HG03521 (cell line): ENCODE data around the gene AFF2.
A peak's percentile ranks its signal among the peaks of the same experiment; 100 is the strongest.

Experiments used
- ATAC-seq: cut with Tn5 transposase; IDR thresholded peaks from one replicate; pipeline ENCODE4 v1.9.1; 2021; ENCODE audit warnings: mild to moderate bottlenecking, moderate library complexity; ENCODE audit not compliant: unreplicated experiment

The AFF2 gene

DNA sequence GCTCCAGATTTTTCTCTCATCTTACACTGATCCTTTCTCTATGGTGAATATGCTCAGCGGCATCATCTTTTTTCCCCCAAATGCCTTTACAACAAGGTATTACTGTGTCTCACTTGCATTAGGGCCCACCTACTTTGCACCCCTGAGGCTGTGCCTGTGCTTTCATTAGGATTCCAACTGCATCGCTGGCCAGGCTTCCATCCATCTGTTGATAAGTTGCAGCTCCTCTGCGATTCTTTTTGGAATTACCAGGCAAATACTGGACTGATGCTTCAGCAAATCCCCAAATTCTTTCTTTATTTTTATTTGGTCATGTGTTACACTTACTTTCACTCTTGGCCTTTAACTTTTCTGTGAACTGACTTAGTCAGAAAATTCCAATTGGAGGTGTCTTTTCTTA, 77.3 kb downstream of the AFF2 start:
- no peak for ATAC-seq

DNA sequence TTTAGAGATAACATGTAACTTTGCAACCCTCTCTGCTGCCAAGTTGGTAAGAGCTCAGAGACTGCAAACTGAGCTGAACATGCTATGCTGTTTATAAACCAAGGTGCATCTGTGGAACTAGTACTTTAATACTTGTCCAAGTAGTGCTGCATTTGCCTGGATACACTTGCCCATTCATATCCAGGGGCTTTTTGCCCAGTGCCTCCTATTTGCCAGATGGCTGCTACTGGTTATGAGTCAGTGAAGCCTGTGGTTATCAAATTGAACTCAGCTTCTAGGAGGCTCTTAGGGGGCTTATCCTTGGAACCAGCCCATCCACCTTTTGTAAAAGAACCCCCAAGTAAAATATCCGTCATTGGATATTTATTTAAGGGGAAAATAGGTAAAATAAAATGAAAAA, 79.6 kb downstream of the AFF2 start:
- ATAC-seq = no peak

DNA sequence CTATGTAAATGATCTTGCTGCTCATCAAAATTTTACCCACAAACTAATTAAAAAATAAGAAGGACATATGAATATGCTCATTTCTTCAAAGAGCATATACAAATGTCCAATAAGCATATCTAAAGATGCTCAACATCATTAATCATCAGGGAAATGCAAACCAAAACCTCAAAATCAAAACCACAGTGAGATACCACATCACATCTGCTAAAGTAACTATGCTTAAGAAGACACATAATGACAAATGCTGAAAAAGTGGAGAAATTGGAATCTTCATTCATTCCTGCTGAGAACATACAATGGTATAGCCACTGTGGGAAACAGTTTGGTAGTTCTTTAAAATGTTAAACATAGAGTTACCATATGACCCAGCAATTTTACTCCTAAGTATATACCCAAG, 81.9 kb downstream of the AFF2 start:
- no peak for ATAC-seq

DNA sequence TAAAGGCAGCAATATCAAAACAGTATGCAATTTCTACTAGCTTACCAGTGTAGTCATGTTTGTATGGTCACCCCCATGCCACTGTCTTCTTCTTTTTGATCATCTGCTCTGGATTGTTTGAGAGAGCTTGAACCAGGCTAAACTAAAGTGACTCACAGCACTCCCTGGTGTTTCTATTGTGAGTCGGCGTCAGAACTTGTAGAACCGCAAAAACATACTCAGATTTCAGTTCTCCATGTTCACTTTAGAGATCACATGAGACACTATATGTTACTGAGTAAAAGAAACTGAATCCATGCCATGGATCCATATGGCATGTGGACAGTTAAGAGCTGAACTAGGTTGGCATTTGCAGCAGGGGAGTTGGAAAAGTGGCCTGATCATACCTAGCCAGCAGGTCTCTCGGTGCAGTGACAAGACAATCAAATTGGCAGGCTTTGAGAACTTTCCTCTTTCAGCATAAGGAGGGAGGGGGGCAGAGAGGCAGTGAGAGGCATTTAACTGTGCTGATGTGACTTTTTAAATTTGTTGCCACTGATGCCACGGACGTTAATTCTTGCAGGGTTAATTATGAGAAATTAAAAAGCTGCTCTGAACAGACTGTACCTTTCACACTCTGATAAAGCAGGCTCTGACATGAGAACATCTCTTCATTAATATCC, 88.4 kb downstream of the AFF2 start:
- ATAC-seq = no peak

DNA sequence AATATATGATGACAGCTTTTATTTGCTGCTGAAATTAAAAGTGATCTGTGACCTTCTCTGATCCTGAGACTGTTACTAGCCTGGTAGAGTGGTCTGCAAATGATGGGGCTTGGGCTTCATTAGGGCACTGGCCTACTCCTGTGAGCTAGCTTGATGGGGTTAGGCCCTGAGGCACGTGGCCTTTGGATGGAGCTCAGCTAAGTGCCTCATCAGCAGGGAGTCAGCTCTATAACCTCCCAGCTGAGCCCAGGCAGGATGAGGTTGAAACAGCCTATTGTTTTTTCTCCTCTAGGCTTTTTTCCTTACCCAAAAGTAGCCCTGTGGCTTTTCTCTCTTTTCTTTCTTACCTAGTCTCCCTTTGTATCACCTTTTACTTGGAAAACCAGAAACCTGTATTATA, 92.2 kb downstream of the AFF2 start:
- ATAC-seq = no peak

DNA sequence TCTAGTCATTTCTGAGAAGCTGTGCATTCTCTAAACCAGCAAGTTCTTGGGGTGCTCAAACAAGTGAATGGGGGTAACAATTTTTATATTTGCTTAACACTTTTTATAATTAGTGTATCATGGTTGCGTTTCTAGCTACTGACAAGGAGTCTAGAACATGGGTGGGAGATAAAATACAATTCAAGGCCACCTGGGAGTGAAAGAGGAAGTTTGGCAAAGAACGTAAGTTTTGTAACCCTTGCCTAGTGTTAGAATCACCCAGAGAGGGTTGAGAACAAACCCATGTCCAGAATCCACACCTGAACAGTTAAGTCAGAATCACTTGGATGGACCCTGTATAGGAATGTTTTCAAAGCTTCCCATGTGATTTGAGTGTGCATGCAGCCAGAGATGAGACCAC, 92.7 kb downstream of the AFF2 start:
- ATAC-seq = no peak

DNA sequence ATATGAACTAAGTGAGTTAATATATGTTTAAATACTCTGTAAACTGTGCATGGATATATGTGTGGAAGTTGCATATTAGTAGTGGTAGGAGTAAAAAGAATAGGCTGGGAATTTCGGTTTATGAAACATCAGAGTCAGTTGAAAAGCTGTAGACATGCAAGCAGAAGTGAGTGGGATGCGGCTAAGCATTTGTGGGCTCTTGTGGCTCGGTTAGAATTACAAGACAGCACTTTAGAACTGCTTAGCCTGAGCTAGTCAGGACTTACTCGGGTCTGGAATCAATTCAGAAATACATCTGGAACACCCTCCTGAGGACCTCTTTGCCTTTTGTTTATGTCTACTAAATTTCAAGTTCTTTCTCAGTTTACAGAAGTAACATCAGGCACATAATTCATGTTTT, 93.6 kb downstream of the AFF2 start:
- no peak for ATAC-seq

DNA sequence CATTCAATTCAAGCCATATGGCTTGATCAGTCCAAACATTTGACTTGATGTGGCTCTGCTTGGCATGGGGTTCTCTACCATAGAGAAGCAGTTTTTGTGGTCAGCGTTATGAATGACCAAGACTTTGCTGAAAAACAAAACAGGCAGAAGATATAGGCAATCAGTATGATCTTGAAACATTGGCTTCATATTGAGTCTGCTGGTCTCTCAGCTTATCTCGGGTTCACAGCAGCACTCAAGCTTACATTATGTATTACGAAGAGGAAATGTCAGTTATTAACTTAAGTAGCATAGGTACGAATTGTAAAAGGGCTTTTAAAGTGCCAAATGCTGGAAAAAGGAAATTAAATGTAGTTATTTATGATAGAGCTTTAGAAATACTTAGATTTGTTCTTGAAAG, 99.0 kb downstream of the AFF2 start:
- no peak for ATAC-seq

DNA sequence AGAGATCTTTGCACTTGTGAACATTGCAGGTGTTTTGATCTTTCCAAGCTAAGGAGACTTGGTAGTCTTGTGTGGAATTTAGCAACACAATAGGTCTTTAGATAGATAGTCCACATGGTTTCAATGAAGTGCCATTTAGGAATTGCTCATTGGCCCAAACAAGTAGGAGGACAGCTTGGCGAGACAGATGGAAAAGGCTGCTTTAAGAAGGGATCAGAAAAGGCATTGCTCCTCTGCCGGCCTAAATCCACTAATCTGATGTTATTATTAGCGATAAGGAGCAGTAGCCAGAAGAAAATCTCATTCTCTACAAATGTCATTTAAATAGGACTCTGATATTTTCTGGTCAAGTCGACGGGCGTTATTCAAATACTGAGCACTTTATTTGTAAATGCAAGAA, 99.7 kb downstream of the AFF2 start:
- ATAC-seq = no peak

DNA sequence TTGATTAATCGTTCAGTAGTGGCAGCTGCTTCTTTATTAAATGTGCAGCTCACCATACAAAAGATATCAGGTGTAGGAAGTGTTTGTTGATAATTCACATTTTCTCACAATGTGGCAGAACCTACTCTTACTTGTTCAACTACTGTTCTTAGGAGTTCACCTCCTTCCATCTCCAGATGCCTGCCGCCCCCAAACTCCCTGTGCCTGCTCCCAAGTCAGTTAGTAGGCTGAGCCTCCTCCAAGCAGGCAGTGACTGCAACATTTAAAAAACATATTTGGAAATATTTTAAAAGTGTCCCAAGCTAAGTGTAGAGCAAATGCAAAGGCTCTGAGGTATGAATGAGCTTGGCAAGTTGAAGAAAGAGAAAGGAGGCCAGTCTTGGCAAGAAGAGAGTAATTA, 100.2 kb downstream of the AFF2 start:
- no peak for ATAC-seq

DNA sequence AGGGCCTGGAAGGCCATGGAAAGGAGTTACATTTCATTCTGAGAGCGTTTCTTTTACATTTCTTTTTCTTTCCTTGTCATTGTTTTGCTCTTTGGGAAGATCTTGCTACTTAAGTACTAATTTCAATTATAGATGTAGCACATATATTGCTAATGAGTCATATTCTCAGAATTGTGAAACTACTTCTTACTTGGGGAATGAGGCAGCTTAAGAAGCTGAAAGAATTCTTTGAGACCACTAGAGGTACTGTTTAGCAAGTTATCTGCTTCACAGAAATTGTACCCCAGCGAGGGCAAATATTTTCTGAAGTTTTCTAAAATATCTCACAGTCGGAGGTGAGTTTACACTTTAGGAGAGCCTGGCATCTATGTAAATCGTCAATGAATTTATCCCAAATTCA, 100.6 kb downstream of the AFF2 start:
- no peak for ATAC-seq

DNA sequence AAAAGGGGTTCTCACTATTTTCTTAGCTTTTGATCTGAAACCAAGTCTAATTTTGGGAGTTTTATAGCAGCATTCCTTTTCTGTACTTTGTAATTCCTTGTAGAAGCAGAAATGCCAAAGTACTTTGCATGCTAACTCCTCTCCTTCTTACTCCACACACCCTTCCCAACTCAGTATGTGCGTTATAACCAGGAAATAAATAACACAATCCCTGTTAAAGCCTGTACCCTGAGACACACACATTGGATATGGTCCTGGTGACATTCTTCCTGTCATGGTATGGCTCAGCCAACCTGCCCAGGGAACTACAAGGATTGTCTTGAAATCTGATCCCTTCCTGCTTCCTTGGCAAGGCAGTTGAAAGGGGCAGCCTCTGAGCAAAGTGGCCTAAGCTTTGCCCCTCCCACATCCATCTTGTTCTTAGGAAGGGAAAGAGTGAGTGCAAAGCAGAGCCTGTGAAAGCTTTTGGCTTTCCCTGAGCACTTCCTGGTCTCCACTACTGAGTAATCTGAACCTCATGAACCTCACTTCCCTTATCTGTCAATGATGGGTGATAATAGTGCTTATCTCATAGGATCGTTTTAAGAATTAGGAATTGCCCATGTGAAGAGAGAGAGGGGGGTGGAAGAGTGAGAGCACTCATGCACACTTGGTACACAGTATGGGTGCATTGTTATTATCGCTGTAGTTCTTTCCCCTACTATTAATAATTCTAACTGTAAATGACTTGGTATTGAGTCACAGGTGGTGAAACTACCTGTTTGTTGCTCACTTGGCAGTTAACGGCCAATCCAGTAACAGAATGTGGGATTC, 109.3 kb downstream of the AFF2 start:
- peak; percentile 65 for ATAC-seq

DNA sequence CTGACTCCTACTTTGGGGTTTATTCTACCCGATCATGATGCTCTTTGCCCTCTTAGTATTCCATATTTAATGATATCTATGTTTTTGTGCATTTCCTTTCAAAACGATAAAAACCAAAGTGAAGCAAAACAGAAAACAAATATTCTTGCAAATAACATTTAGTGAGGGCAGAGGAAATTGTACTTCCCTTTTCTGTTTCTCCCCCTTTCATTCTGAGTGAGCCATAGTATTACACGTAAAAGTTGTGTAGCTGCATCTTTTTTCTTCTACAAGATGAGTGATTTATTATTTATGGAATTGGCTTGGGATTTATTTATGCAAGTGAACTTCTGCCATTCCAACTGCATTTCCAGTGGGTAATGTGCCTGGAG, 109.9 kb downstream of the AFF2 start:
- ATAC-seq = peak; percentile 64

DNA sequence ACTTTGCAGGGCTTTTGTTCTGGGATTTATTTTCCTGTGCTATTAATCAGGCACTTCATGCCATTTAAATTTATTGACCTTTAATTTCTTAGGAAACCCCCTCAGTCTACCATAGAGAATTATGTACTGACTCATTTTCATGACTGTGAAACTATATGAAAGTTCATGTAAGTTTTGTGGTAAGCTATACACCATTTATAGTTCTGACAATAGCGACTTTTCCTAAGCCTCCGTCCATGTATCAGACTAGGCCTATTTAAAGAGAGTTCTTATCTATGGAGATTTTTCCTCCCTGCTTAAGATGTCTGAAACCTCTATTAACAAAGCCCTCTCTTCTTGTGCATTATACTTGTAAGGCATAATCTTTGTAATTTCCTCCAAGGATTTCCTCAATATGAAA, 111.6 kb downstream of the AFF2 start:
- no peak for ATAC-seq

DNA sequence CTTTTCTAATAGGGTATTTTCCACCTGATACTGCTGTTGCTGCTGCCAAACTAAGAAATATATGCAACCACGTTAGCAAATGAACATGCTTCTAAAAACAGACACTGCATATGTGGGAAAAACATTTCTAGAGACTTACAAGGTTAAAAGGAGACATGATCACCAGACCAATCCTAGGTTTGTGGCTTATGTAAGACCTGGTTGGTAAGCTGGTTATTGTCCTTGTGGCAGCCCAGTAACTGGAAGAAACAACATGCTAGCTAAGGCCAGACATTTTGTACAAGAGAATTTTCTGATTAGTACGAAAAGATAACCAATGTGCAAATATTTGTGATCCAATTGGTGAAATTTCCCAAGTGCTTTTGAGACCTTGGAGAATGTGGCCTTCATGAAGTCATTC, 112.0 kb downstream of the AFF2 start:
- no peak for ATAC-seq

DNA sequence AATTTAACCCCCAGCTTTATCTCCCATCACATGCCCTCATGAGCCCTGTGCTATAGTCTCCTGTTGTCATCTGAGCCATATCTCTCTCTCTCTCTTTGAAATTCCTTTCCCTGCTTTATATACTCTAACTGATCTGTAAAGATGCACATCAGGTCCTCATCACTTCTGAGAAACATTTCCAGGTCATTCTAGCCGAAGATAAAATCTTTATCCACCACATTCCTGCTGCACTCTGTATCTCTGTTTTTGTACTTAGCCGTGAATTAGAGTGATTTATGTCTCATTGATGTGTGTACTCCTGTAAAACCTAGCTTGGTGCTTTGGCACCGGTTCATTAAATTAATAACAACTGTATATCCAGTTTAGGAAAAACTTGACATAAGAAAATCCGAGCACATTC, 113.2 kb downstream of the AFF2 start:
- no peak for ATAC-seq

DNA sequence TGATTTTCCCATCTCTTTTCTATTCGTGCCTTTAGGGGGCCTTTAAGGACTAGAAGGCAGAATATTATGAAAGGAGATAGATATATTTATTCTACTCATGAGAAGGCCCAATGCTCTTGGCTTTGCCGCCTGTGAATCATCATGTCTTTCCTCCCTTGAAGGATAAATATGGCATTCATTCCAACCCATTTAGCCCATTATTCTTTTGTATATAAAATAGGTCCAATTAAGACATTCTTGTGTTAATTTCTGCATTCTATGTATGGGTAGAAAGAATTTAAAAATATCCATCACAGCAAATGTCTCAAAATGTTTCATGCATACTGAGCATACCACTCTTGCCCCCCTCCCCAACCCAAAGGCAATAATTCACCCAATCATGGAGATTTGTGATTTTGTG, 115.1 kb downstream of the AFF2 start:
- no peak for ATAC-seq

DNA sequence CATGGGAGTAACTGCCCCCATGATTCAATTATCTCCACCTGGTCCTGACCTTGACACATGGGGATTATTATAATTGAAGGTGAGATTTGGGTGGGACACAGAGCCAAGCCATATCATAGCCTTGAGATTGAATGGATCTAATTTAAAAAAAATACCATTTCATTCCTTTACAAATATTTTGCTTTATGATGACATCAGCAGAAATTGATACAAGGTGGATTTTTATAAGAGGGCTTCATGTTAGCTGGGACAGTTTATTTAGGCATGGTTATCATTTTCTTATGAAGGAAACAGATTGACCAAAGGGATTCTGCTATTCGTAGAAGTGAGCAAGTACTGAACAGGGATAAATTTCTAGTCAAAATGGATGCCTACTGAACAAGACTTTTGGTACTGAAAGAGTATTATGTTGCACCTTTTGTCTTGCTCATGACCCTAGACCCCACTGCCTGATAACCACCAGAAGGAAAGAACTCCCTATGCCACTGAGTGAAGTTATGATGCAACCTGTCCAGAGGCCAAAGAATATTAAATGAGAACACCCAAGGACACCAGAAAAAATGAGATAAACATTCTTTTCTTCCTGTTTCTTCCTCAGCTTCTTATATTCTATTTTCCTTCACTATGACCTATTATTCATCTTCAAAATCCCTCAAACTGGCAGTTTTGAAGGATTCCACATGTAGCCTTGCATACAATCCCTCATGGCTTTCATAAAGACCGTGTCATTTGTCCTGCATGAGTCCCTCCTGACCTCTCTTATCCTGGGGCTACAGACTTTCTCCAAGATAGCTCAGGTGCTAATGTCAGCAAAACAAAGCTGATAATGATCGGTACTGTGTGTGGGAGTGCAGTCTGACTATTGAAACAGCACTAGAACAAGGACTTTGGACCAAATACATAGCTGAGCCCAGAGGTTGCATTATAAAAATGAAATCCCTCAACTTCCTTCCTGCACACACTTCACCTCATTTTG, 118.3 kb downstream of the AFF2 start:
- no peak for ATAC-seq

DNA sequence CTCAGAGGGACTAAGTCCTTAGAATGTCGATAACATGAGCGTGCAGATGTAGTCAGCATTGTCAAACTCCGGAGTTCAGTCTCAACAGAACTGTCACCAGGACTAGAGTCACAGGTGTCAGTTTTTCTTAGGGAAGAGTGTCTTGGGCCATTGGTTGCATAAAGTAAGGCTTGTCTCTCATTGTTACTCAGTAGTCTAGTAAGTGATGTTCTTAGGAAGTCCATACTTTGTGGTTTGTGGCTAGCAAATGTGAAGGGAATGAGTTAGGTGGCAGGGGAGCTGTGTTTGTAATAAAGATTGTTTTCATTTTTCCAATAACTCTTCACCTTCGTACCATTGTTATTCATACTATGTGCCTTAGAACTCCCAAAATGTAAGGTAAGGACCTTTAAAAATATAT, 119.6 kb downstream of the AFF2 start:
- no peak for ATAC-seq

DNA sequence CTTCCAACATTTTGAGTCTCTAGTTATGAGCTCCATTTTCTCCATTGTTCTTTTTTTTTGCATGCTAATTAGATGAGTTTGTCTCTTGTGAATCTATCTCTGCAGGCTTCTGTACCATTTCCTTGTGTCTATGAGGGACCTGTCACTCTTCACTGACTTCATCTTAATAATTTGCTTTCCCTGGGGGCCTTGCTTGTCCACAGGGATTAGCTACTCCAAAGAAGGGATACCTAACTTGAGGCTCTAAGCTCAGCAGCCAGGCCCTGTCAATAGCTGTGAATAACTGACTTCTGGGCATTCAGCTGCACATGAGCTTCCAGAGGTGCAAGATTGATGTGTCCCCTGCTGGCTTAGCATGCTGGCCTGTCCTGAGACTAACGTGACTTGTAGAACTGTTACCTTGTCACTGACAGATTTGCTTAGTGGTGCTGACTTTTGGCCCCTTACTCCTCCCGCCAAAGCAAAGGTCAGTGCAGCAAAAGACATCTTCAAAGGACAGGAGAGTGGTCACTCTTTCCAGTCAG, 124.6 kb downstream of the AFF2 start:
- no peak for ATAC-seq

DNA sequence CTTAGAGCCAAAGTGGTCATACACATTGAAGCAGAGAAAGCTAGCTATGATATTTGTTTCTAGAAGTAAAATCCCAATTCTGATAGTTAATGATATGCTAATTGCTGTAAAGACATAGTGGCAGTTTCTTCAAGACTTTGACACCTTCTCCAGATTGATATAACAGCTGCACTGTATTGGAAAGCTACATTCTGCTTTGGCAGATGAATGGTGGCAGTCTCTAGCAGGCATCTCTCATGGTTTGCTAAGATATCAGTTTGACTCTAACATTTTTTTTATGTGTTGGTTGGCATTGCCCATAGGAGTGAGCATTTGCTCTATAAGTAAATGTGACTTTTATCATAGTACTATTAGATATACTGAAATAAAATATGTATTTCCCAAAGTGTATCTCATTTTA, 128.2 kb downstream of the AFF2 start:
- ATAC-seq = no peak
